GM19467 (cell line): Measurements from ENCODE around the gene ITGB1BP2.
"Not testable (repeated sequence)": the region's sequence is repeated elsewhere in the genome, so short reads cannot be mapped to it uniquely, and the experiment has no call there.

Experiments used
- ATAC-seq: cut with Tn5 transposase; IDR thresholded peaks from one replicate; pipeline ENCODE4 v1.9.1; 2021; ENCODE audit warnings: mild to moderate bottlenecking, moderate library complexity; ENCODE audit not compliant: unreplicated experiment

The ITGB1BP2 gene

DNA sequence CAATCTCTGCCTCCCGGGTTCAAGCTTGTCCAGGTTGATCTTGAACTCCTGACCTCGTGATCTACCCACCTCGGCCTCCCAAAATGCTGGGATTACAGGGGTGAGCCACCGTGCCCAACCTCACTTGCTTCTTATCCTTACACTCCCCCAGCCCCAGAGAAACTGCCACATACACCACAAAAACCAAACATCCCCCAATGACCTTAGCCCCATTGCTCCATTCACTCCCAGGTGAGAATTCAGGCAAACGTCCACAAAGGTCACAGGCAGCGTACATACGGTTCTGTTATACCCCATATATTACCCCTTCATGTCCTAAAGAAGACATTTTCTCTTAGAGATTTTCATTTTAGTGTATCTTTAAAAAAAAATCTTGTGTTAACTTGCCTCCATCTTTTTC, 1.1 kb upstream of the ITGB1BP2 start:
- ATAC-seq, result not testable (repeated sequence)

DNA sequence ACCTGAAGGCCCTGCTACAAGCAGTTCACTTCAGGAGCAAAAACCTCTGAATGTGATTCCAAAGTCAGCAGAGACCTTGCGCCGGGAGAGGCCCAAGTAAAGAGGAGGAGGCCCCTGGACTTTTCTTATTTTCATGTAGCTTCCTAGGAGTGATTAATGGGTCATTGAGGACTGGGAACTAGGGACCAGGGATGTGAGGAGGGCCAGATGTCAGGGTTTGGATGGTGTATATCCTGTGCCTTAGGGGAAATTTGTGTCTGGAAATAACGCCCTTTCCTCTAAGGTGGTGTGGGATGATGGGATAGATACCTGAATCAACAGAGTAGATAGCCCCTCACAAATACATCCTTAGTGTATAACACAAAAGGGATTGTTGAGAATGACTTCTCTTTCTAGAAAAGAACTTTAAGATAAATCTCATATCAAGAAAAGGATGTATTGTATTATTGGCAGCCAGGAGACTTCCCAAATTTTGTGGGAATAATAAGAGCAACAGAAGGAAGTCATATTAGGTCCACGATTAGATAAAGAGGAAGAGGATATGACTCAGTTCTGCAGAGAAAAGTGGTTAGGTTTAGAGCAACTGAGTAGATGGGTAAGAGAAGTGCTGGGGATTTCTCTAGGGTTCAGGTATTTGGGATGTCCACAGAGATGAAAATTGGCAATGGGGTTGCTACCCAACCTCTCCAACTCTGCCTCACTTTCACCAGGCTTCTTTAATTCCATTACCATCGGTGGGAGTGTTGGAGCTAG, 1.1 kb downstream of the ITGB1BP2 start:
- ATAC-seq, result no peak

DNA sequence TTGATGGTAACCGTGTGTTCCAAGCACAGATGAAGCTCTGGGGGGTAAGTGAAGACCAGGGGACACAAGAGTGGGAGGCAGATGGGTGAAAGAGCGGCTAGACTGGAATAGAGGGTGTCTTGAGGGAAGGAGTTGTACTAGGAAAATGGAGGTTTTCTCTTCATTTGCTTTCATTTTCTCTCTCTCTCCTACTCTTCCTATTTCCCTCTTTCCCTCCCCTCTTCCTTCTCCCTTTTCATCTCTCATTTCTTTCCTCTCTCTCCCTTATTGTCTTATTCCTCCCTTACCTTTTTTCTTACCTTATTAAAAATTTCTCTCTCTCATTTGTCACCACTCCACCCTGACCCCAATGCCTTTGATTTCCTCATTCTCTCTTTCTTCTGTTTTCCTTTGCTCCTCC, 3.0 kb downstream of the ITGB1BP2 start:
- ATAC-seq, result no peak

DNA sequence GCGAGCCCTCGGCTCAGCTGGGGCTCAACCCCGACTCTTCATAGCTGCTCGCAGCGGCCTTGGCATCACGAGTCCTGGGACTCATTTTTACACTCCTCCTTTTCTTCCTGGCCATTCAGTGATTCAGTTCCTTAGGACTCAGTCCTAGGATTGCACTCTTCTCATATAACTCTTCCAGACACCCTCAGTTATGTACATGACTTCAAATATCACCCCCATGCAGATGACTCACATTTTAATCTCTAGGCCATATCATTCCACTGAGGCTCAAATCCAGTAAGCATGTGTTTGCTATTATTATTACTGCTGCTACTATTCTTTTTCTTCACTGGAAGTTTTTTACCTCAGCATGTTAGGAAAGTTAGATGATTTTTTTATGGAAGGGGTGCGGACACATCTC, 14.4 kb downstream of the ITGB1BP2 start:
- no peak for ATAC-seq

DNA sequence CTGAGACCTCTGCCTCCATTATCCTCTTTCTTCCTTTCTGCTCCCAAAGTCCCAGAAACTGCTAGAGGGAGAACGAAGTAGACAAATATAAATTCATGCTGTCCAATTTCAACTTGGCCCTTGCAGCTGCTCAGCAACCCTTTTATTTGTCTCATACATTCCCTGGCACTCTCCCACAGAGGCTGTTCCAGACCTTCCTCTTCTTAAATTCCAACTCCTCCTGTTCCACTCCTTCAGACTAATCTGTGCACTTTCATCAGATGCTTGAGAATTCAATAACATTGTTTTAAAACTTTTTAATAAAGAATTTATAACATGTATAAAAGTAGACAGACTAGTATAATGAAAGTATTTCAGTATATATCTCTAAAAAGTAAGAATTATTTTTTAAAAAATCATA, 15.4 kb downstream of the ITGB1BP2 start:
- ATAC-seq, result not testable (repeated sequence)

DNA sequence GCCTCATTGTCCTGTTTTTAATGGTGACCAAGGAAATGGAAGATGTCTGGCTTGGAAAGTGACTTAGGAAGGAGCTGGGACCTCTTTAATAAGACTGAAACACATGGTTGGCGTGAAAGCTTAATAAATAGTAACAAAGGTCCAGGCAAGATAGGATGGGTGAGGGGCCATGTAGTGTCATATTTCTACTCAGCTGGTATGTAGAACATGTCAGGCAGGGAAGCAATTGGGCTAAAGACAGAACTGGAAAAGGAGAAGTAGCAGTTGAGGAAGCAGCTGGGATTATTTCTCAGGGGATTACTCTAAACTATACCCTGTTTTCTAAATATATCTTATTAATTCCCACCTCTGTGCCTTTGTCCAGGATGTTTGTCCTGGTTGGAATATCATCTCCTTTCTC, 18.6 kb downstream of the ITGB1BP2 start:
- ATAC-seq, result no peak

DNA sequence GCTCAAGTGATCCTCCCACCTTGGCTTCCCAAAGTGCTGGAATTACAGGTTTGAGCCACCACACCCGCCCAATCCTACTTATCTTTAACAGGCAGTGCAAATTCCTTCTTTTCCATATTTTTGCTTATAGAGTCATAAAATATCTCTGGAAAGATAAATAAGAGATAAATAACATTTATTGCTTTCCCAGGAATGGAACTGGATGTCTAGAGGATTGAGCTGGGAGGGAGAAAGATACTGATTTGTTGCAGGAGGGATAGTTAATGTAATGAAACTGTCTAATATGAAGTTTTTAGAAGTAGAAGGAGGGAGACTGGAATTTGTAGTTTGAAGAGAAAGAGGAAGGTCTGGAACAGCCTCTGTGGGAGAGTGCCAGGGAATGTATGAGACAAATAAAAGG, 20.2 kb downstream of the ITGB1BP2 start:
- ATAC-seq, result no peak

DNA sequence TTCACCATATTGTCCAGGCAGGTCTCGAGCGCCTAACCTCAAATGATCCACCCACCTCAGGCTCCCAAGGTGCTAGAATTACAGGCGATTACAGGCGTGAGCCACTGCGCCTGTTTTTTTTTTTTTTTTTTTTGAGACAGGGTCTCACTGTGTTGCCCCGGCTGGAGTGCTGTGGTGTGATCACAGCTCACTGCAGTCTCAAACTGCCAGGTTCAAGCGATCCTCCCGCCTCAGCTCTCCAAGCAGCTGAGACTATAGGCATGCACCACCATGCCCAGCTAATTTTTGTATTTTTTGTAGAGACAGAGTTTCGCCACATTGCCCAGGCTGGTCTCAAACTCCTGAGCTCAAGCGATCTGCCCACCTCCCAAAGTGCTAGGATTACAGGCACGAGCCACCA, 22.9 kb downstream of the ITGB1BP2 start:
- not testable (repeated sequence) for ATAC-seq

DNA sequence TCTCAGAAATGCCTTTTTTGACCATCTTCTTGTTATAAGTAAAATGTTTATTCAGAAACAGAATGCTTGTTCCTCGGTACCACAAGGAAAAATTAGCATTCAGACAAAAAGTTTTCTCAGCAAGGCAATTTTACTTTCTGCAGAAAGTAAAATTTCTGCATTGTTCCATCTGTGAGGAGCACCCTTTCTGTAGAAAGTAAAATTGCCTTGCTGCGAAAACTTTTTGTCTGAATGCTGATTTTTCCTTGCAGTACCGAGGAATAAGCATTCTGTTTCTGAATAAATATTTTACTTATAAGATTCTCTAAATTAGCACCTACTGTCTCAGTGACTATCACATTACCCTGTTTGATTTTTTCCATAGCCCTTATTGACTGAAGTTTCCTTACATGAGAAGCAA, 24.8 kb downstream of the ITGB1BP2 start:
- ATAC-seq, result no peak

DNA sequence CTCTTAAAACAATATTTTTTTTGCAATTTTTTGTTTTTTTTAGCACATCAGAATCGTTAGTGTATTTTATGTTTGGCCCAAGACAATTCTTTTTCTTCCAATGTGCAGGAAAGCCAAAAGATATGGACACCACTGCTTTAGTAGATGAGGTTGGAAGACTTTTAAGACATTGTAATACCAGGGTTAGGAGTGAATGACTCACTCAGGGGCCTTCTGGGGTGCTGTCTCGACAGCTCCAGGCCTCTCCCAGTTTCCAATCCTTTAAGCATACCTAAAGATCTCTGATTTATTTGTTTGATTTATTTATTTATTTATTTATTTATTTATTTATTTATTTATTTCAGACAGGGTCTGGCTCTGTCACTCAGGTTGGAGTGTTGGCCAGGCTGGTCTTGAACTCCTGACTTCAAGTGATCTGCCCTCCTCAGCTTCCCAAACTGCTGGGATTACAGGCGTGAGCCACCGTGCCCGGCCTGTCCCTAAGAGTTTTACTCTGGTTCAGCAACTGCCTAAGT, 47.7 kb downstream of the ITGB1BP2 start:
- ATAC-seq, result not testable (repeated sequence)

DNA sequence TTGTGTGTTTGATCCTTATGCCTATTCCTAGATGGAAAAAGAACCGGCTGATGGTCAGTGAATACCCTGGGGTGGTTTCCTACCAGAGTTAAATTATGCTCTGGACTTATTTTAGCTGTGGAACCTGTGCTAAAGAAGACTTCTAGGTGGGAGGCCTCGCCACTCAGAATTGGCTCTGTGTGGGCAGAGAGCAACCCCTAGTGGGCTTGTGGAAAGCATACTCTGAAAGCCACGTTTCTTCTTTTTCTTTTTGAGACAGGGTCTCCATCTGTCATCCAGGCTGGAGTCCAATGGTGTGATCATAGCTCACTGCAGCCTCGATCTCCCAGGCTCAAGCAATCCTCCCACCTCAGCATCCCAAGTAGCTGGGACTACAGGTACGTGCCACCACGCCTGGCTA, 48.3 kb downstream of the ITGB1BP2 start:
- not testable (repeated sequence) for ATAC-seq

DNA sequence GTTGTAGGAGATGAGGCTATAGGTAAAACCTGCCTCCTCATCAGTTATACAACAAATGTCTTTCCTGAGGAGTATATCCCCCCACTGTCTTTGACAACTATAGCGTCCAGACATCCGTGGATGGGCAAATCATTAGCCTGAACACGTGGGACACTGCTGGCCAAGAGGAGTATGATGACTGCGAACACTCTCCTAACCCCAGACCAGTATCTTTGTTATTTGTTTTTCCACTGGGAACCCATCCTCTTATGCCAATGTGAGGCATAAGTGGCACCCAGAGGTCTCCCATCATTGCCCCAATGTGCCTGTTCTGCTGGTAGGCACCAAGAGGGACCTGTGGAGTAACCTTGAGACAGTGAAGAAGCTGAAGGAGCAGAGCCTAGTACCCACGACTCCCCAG, 50.9 kb downstream of the ITGB1BP2 start:
- ATAC-seq, result not testable (repeated sequence)
